NAMALWA (cell line): ENCODE data around the gene IL27RA.

Source experiments
- DNase-seq: peaks from one replicate; pipeline ENCODE4 v3.0.0-alpha.2; 2015; ENCODE audit warnings: low spot score

The IL27RA gene

DNA sequence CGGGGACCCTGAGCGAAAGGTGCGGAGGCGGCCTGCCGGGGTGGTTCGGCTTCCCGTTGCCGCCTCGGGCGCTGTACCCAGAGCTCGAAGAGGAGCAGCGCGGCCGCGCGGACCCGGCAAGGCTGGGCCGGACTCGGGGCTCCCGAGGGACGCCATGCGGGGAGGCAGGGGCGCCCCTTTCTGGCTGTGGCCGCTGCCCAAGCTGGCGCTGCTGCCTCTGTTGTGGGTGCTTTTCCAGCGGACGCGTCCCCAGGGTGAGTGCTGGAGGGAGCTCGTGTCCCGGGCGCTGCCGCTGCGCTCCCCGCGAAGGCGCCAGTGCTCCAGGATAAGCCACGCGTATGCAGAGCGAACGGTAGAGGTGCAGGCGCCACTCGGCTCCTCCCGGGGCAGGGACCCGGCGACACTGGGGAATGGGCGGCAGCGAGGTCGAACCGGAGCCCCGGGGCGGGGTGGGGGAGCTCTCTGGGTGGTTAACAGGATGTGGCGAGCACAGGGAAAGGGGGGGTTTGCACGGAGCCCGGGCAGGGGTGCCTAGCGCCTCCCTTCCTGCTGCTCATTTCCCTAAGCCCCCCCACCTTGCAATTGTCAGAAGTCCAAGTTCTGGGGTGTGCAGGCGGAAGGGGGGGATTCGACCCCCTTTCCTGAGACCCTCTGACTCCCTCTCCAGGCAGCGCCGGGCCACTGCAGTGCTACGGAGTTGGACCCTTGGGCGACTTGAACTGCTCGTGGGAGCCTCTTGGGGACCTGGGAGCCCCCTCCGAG lies at the start of gene IL27RA:
Gene IL27RA, plus strand, starts transcription at position 44 of the 762 bp plus-strand sequence. Its CDS starts 111 bp downstream, at position 155.
- peak; percentile 87 for DNase-seq

DNA sequence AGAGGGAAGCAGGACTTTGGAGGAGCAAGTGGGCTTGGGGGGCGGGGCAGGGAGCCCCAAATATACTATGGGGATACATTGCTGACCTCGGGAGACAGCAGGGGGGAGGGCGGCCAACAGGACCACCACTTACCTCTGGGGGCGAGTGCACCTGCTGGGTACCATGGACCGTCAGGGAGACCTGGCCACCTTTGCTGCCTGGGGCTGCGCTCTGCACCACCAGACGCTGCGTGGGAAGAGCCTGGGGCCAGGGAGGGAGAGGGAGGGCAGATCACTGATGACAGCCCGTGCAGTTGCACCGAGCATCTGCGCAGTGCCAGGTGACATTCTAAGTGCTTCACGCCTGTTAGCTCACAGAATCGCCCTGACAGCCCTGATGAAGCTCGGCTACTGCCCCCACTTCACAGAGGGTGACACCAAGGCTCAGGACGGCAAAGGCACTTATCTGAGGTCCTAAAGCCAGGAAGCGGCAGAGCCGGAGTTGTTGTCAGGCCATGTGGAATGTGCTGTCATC lies 49.5 kb upstream of the IL27RA start:
- DNase-seq, result no peak

DNA sequence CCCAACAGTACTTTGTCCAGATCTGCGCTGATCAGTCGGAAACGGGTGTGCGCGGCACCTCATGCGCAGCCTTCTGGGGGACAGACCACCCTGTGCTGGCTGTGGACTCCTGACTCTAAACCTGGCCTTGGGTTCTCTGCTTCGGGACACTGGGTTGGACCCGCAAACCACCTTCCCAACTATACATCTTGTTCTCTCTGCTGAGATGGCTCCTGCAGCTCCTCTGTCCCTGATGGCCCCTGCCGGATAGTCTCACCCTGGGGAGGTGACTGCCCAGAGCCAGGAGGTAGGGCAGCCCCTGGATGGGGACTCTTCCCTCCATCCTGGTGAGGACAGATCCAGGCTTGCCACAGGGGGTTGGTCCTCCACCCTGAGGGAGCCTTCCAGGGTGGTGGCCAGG lies 48.8 kb upstream of the IL27RA start:
- DNase-seq, result no peak

DNA sequence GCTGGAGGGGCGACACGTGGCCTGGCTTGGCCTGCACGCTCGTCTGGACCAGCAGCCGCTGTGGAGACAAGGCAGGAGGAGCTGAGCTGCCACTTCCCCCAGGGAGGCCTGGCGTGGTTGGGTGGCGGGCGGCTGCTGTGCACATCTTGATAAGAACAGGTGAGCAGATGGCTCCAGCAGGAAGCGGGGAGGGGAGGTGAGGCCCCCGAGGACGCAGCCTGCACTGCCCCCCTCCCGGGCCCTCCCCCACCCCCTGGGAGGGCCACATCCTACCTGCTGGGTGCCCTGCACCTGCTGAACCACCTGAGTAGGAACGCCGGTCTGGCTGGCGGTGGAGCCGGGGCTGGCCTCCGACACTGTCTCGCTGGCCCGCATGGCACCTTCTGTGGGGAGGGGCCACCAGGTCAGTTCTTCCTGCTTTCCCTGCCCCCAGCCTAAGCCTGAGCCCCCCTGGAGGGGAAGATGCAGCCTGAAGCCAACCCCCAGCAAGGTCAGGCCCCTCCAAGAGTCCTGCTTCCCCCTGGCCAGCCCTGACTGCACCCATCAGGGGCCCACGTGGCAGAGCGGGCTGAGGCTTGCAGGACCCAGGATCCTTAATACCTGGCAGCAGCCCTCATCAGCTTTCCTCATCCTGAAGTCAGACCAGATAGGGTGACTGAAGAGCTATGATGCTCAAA lies 48.2 kb upstream of the IL27RA start:
- DNase-seq, result no peak

GRCh38 chr19:13984186-13984585 lies 47.4 kb upstream of the IL27RA start:
- DNase-seq, result no peak

DNA sequence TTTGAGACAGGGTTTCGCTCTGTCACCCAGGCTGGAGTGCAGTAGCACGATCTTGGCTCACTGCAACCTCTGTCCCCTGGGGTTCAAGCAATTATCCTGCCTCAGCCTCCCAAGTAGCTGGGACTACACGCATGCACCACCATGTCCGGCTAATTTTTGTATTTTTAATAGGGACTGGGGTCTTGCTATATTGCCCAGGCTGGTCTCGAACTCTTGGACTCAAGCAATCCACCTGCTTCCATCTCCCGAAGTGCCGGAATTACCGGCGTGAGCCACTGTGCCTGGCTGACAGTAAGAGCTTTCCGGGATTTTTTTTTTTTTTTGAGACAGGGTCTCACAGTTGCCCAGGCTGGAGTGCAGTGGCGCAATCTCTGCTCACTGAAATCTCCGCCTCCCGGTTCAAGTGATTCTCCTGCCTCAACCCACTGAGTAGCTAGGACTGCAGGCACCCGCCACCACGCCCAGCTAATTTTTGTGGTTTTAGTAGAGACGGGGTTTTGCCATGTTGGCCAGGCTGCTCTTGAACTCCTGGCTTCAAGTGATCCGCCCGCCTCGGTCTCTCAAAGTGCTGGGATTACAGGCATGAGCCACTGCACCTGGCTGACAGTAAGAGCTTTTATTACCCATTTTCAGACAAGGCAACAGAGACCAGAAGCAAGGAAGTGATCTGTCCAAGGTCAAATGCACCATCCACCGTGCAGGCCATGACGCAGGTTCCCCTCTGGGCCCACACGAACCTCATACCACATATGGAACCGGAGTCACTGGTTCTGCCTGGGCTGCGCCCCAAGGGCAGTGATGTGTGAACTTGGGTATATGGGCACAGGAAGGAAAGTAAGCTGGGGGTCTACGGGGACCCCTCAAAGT lies 46.5 kb upstream of the IL27RA start:
- DNase-seq, result no peak

- no peak for DNase-seq
These were observed 45.7 kb upstream of the IL27RA start for GRCh38 chr19:13985771-13986347.

DNA sequence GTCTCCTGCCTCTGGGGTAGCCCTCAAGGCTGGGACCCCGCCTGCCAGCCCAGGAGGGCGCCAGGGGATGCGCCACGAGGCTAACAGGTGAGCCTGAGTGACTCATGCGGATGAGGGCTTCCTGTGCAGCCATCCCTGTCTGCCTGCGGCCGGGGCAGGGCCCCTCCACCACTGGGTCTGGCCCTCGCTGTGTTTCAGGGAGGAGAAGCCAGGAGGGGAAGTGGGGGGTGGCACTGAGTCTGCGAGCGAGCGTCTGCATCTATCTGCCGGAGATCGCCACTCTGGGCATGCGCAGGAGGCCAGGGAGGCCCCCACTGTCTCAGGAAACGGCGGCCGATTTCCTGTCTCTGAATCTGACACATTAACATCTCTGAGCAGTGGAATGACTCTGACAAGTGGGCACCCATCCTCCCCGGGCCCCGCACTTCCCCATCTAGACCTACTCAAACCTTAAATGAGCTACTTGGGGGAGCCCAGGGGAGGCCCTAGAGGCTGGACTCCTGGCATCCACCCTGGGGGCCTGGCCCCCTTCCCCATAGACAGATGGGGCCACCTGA lies 45.1 kb upstream of the IL27RA start:
- DNase-seq, result peak; percentile 95

DNA sequence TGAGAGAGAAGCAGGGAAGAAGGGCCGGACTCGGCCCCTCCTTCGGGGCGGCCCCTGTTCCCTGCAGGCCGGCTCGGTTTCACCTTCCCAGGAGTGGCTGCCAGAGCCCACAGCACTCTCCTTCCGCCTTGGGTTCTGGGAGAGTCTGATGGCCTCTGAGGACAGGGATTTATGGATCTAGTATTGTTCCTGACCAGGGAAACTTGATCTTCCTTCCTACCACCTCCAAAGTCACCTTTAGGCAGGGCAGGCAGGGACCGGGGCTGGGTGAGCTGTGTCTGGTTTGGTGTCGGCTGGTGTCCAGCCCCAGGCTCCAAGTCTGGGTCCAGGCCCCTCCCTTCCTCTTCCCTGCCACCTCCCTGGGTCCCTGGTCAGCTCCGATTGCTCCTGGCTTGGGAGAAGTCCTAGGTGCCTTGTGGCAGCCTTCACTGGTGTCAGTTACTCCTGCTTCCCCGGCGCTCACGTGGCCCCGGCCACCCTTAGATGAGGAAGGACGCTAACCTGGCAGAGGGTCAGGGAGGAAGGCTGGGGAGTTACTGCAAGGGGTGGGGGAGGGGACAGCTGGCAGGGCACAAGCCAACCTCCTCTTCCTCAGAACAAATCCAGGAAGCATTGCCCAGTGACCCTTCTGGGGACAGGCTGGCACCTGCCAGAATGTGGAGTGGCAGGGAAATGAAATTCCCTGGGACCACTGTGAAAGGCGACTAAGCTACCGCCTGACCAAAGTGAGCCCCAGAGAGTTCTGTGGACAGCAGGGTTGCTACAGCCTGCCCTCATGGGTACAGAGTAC lies 44.3 kb upstream of the IL27RA start:
- no peak for DNase-seq

DNA sequence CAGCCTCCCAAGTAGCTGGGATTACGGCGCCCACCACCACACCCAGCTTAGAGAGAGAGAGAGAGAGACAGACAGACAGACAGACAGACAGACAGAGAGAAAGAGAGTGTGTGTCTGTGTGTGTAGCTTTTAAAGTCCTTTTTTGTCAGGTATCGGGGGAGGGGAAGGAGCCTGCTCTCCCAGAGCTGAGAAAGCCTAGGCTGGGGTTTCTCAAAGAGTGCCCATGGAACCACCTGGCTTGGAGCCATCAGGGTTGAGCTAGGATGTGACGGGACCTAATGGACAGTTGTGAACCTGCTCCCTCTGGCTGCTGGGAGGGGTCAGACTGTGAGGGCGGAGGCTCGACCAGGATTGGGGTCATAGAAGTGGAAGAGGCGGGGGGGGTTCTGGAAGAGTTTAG lies 42.1 kb upstream of the IL27RA start:
- no peak for DNase-seq

- DNase-seq, result no peak
These were observed 41.5 kb upstream of the IL27RA start for GRCh38 chr19:13990085-13990484.

GRCh38 chr19:13992025-13992424 lies 39.5 kb upstream of the IL27RA start:
- no peak for DNase-seq

GRCh38 chr19:13993590-13994300 lies 37.8 kb upstream of the IL27RA start:
- DNase-seq, result no peak

GRCh38 chr19:13995017-13995728 lies 36.4 kb upstream of the IL27RA start:
- no peak for DNase-seq

DNA sequence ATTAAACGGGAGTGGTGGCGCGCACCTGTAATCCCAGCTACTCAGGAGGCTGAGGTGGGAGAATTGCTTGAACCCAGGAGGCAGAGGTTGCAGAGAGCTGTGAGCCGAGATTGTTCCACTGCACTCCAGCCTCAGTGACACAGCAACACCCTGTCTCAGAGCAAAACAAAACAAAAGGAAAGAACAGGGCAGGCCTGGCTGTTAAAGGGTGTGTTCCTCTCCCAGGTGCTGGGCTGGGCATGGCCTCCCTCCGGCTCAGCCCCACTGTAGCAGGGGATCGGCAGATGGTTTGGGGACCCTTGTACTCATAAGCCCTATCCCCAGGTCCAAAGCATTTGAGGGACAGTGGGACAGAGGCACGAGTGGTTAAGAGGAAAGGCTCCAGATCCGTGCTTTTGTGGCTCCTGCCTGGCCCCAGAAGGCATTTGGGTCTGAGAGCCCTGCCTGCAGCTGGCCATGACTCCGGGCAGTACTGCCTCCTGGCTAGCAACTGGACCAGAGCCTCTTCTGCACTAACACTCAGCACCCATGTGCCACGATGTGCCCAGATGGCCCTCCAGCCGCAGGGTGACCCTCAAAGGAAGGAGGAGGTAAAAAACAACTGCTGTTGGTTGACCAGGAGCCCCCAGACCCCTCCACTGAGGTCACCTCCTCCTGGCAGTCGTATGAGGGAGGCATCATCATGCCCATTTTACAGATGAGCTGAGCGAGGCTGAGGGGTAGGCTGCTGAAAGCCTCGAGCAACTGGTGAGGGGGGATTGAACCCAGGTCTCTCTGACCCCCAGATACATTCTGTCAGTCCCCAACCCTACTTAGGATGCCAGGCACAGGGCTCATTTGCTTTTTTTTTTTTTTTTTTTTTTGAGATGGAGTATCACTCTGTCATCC lies 35.4 kb upstream of the IL27RA start:
- no peak for DNase-seq

DNA sequence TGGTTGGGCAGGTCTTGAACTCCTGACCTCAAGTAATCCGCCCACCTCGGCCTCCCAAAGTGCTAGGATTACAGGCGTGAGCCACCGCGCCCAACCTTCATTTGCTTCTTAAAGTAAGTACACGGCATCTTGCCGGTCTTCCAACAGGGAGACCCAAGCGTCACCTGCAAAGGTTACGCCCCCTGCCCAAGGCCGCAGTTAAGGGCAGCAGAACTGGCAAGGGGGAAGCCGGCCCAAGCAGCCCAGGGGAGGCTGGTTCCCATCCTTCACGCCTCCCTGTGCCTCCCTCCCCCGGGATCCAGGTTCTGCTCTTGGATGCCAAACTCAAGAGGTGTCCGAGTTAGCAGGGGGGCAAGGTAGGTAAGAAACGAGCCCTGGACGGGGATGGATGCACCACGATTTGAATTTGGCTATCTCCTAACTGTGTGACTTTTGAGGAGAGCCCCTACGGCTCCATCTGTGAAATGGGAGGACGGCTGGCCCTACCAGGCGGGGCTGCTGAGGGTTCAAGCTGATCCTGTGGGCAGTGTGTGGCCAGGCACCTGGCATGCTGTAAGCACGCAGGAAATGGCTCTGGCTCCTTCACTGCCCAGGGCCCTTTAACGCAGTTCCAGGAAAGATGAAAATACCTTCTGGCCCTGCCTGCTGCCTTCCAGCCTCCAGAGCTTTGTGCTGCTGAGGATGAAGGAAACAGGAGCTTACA lies 34.5 kb upstream of the IL27RA start:
- no peak for DNase-seq

DNA sequence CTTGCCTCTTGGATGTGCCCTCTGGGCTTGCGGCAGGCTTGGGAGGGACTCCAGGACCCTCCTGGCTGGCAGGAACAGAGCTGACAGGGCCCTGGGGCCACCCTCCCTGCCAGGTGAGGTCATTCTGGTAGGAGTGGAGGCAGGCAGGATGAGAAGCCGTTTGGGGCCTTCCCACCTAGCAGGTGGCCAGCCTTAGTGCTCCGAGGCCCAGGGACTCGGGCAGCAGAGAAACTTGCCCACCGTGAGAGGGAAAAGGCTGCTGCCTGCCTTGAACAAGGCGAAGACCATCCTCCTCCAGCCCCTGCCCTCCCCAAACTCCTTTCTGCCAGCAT lies 34.0 kb upstream of the IL27RA start:
- DNase-seq, result no peak

DNA sequence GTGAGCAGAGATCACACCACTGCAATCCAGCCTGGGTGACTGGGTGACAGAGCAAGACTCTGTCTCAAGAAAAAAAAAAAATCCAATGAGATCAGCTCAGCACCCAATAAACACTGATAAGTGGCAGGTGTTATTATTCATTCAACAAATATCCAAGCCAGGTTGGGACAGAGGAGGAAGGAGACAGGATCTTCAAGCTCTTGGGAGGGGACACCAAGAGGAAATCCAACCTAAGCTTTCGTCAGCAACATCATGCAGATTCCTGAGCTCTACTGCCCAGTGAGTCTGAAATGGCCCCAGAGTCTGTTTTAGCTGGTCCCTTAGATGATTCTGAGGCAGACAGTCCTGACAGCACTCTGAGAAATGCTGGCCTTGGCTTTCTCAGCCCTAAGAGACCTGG lies 33.1 kb upstream of the IL27RA start:
- DNase-seq, result no peak
